NT2/D1 (cell line): ENCODE data around the gene ZNF524.
A peak's percentile ranks its signal among the peaks of the same experiment; 100 is the strongest.

ENCODE experiments used
- DNase-seq: peaks from one replicate; pipeline ENCODE4 v3.0.0-alpha.2; 2011; ENCODE audit warnings: low read depth, low spot score
- H3K27me3 ChIP-seq: 2 replicates; pipeline ENCODE4 v1.6.0; 2011; ENCODE audit warnings: mild to moderate bottlenecking; ENCODE audit not compliant: insufficient read length, insufficient read depth
- H3K36me3 ChIP-seq: 2 replicates; pipeline ENCODE4 v1.6.1; 2011; ENCODE audit warnings: mild to moderate bottlenecking, low read length, mixed read lengths; ENCODE audit not compliant: insufficient read depth, insufficient read length
- H3K4me1 ChIP-seq: 2 replicates; pipeline ENCODE4 v1.5.1; 2011; ENCODE audit not compliant: insufficient read depth, insufficient read length
- H3K4me3 ChIP-seq: 2 replicates; pipeline ENCODE4 v1.5.1; 2011; ENCODE audit warnings: low read depth; ENCODE audit not compliant: insufficient read length
- H3K9ac ChIP-seq: 2 replicates; pipeline ENCODE4 v1.6.0; 2011; ENCODE audit warnings: low read depth; ENCODE audit not compliant: insufficient read length
- H3K9me3 ChIP-seq: 2 replicates; pipeline ENCODE4 v1.5.1; 2011; ENCODE audit warnings: mild to moderate bottlenecking, low read length; ENCODE audit not compliant: insufficient read depth
- SUZ12 ChIP-seq: IDR thresholded peaks from 2 replicates; pipeline ENCODE4 v1.6.1; 2011; ENCODE audit not compliant: insufficient read length, insufficient read depth; ENCODE audit errors: extremely low read depth
- YY1 ChIP-seq: IDR thresholded peaks from 2 replicates; pipeline ENCODE4 v1.6.1; 2011; ENCODE audit not compliant: insufficient read length, insufficient read depth
- ZNF274 ChIP-seq: IDR thresholded peaks from 2 replicates; pipeline ENCODE4 v1.6.1; 2011; ENCODE audit warnings: mild to moderate bottlenecking, low read depth, low read length

Gene ZNF524

DNA sequence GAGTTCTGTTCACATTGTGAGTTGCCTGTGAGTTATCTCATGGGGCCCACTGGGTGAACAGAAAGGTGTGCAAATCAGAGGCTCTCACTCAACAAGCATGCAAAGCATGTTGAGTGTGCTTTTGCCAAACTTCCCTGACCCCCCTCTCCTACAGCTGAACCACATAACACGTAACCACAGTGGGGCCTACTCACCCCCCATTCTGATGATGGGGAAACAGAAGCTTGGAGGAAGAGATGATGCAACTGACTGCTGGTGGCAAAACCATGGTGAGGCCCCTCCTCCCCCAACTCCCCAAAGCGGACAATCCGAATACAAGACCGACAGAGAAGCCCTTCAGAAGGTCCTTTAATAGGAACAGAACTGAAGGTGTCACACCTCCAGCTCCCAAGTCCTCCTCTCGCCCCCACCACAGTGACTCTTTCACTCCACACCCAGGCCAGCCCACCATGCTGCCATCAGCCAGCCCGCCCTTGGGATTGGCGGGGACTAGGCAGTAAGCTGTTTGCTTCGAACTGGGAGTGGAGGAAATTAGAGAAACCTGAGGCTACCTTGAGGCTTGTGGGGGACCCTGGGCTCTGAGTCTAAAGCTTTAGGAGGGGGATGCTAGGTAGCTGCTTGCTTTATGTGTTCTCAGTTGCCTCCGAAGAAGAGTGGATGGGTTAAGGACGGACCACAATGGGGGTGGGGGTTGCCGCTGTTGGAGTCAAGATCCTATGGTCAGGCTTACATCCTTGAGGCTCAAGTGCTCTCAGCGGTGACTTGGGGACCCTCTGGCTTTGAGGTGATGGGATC, 20.5 kb downstream of the ZNF524 start:
- Histone ChIP-seq H3K9ac (no peak overlapping the region), H3K36me3 (peaks cover 35% of the 10 kb centered on the region), H3K4me3 (no peak overlapping the region), H3K9me3 (no peaks in the 10 kb centered on the region), H3K27me3 (no peaks in the 10 kb centered on the region), H3K4me1 (no peaks in the 10 kb centered on the region)
- DNase-seq = no peak
- no peak for TF ChIP-seq SUZ12
- TF ChIP-seq ZNF274 = no peak
- no peak for TF ChIP-seq YY1

DNA sequence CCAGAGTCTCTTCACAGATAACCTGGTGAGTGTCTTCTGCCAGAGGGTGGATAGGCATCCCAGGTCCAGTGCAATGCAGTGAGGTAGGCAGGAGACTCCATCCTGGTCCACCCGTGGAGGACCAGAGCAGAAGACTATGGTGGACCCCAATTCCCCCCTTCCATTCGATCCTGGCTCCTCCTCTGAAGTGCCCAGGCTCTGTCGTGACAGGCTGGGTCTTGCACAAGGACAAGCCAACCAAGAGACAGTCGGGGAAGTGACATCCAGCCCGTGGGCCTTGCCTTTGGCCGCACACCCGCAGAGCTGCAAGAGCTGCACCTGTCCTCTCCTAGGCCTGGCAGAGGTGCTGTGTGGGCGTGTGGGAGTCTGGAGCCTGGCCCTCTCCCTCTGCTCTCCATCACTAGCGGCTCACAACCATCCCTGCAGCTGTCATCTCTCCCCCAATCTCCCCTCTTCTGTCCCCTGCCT, 21.2 kb downstream of the ZNF524 start:
- no peak for DNase-seq
- Histone ChIP-seq H3K4me3 (no peak overlapping the region), H3K9me3 (no peaks in the 10 kb centered on the region), H3K4me1 (no peaks in the 10 kb centered on the region), H3K9ac (no peak overlapping the region), H3K27me3 (no peaks in the 10 kb centered on the region), H3K36me3 (peaks cover 30% of the 10 kb centered on the region)
- TF ChIP-seq ZNF274 (no peak), SUZ12 (no peak), YY1 (no peak)

DNA sequence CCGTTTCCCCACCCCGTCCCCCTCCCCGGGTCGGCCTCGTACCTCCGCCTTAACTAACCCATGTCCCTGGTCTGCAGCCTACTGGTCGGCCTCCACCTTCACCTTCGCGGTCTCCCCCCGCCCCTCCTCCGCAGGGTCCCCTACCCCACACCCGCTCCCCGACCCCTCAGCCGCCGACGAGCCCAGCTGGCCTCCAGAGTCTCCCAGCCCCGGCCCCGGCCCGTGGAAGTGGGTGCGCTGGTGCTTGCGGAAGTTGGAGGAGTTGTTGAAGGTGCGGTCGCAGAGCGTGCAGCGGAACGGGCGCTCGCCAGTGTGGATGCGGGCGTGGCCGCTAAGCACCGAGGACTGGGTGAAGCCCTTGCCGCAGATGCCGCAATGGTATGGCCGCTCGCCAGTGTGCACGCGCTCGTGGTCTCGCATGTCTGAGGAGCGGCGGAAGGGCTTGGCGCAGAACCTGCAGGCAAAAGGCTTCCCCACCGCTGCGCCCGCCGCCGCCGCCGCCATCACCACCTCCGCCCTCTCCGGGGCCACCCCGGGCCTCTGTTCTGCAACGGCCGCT, 21.7 kb downstream of the ZNF524 start:
- TF ChIP-seq ZNF274 = no peak
- H3K27me3 ChIP-seq = no peaks in the 10 kb centered on the region
- no peak overlapping the region for H3K4me3 ChIP-seq
- H3K4me1 ChIP-seq = no peaks in the 10 kb centered on the region
- H3K9me3 ChIP-seq = no peaks in the 10 kb centered on the region
- no peak overlapping the region for H3K9ac ChIP-seq
- DNase-seq = no peak
- H3K36me3 ChIP-seq = peaks cover 25% of the 10 kb centered on the region

DNA sequence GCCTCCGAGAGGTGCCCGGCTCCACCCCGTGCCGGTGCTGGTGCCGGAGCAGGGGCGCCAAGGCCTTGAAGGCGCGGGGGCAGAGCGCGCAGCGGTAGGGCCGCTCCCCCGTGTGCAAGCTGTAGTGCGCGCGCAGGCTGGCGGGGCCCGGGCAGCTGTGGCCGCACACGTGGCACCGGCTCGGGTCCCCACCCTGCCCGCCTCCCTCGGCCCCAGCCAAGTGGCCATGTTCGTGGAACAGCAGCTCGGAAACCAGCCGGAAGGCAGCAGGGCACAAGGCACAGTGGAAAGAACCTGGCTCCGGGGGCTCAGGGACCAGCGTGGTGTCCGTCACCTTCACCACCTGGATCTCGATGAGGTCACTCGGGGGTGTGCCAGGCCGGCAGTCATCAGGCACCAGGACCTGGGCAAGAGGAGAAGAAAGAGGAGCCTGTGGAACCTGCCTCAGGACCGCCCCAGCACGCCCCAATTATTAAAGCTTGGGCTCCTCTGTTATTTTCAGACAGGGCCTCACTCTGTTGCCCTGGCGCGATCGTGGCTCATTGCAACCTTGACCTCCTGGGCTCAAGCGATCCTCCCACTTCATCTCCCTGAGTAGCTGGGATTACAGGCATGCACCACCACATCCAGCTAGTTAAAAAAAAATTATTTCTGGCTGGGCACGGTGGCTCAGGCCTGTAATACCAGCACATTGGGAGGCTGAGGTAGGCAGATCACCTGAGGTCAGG, 22.3 kb downstream of the ZNF524 start:
- H3K4me3 ChIP-seq = no peak overlapping the region
- H3K27me3 ChIP-seq = no peaks in the 10 kb centered on the region
- no peaks in the 10 kb centered on the region for H3K4me1 ChIP-seq
- no peak for DNase-seq
- peaks cover 20% of the 10 kb centered on the region for H3K36me3 ChIP-seq
- no peaks in the 10 kb centered on the region for H3K9me3 ChIP-seq
- no peak overlapping the region for H3K9ac ChIP-seq
- TF ChIP-seq SUZ12 = no peak
- no peak for TF ChIP-seq YY1
- no peak for TF ChIP-seq ZNF274

DNA sequence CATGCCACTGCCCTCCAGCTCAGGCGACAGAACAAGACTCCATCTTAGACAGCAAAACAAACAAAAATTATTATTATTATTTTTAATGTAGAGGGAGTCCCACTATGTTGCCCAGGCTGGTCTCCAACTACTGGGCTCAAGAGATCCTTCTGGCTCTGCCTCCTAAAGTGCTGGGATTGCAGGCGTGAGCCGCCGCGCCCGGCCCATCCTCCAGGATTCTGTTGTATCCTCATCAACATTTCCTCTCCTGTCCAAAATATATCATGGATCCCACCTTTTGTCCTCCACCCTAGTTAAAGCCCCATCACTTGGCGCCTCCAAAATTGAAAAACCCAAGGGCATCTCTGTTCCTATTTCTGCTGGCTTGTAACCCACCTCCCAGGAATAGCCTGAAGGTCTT, 23.0 kb downstream of the ZNF524 start:
- Histone ChIP-seq H3K4me3 (no peak overlapping the region), H3K27me3 (no peaks in the 10 kb centered on the region), H3K9ac (no peak overlapping the region), H3K4me1 (no peaks in the 10 kb centered on the region), H3K9me3 (no peaks in the 10 kb centered on the region), H3K36me3 (peaks cover 18% of the 10 kb centered on the region)
- DNase-seq = no peak
- TF ChIP-seq SUZ12 (no peak), ZNF274 (no peak), YY1 (no peak)

DNA sequence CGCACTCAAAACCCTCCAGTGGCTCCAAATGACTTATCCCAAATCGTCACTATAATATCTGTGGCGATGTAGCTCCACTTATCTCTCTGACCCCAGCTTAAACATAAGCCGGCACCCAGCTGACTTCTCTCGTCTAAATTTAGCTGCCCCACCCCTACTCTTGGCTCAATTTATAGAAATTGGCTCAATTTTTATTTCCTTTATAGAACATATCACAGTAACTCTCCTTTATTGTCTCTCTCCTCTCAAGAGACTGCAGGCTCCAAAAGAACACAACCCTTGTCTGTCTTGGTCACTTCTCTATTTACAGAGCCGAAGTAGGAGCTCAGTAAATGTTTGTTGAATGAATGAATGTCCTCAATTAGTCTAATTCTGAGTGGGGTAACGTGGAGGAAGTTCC, 23.5 kb downstream of the ZNF524 start:
- Histone ChIP-seq H3K36me3 (peaks cover 18% of the 10 kb centered on the region), H3K4me1 (no peaks in the 10 kb centered on the region), H3K9ac (no peak overlapping the region), H3K27me3 (no peaks in the 10 kb centered on the region), H3K9me3 (no peaks in the 10 kb centered on the region), H3K4me3 (peak overlapping the region; percentile 6)
- no peak for TF ChIP-seq ZNF274
- TF ChIP-seq YY1 = no peak
- TF ChIP-seq SUZ12 = no peak
- no peak for DNase-seq

DNA sequence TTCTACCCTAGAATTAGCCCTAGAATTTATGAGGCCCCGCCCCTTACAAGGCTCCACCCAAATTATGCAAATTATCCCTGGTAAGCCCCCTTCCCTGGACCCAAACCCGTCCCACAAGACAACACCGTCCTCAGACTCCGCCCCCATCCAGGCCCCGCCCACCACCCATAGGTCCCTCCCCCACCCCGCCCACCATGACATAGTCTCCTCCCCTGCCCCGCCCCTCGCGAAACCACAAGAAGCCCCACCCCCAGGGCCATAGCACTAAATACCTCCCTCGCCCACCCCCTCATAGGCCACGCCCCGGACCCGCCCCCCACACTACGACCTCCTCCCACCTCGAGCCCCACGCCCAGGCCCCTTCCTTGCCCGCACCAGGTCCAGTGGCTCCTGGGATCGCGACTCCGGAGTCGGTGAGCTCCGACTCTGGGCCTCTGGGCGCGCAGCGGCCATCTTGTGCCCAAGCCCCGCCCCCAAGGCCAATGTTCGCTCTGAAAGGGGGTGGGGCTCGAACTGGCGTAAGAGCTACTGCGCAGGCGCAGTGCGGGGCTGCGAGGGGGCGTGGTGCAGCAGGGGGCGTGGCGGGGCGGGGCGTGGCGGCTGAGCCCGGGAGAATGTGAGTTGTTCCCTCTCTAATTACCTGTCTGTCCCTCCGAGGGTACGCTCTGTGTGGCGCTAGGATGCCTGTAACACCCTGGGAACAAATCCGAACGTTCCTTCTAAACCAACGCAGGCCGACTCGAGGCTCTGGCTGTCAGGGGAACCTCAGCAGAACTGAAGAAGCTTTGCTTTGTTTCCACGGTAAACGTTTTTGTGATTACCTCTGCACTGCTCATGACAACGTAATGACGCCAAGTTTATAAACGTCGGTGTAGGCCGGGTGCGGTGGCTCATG, 24.3 kb downstream of the ZNF524 start, which contains the start of gene ZNF784:
ZNF784 (minus strand) TSS at position 458 of the 895 bp plus-strand sequence; CDS start at position 453, 5 bp downstream.
- Histone ChIP-seq H3K9ac (peak within 1 kb of the TSS; percentile 61), H3K27me3 (no peaks in the 10 kb centered on the region), H3K4me1 (no peaks in the 10 kb centered on the region), H3K9me3 (no peaks in the 10 kb centered on the region), H3K4me3 (peak within 1 kb of the TSS; percentile 37), H3K36me3 (peaks cover 18% of the 10 kb centered on the region)
- peak; percentile 35 for DNase-seq
- TF ChIP-seq SUZ12 (no peak), YY1 (peak; percentile 68)
